ENCODE measurements around the gene WDFY4.

DNA sequence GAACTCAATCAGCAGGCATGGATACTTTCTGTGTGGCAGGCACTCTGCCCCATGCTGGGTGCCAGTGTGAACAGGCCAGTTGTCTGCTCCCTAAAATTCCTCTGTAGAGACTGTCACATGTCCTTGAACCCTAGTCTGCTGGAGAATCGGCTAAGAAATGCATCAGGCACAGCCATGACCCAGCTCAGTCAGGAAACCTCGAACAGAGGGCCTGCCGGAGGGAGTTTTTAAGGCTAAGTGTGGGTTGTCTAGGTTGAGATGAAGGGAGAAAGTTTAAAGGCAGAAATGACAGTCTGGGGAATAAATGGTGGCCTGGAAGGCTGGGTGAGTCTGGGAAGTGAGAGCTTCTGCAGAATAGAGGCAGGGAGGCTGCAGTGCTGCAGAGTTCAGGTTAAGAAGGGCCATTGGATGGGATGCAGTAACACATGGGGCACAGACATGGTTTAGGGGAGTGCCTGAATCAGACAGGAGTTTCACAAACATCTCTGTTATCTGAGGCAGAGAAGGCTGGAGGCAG lies 45.3 kb downstream of the WDFY4 start:
- TF ChIP-seq, protein P1, sequence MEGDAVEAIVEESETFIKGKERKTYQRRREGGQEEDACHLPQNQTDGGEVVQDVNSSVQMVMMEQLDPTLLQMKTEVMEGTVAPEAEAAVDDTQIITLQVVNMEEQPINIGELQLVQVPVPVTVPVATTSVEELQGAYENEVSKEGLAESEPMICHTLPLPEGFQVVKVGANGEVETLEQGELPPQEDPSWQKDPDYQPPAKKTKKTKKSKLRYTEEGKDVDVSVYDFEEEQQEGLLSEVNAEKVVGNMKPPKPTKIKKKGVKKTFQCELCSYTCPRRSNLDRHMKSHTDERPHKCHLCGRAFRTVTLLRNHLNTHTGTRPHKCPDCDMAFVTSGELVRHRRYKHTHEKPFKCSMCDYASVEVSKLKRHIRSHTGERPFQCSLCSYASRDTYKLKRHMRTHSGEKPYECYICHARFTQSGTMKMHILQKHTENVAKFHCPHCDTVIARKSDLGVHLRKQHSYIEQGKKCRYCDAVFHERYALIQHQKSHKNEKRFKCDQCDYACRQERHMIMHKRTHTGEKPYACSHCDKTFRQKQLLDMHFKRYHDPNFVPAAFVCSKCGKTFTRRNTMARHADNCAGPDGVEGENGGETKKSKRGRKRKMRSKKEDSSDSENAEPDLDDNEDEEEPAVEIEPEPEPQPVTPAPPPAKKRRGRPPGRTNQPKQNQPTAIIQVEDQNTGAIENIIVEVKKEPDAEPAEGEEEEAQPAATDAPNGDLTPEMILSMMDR (IDR thresholded peaks at IDR 0.05), result no peak
- TF ChIP-seq POLR2A (IDR thresholded peaks at IDR 0.05), result no peak
